Stomach smooth muscle (tissue), 2 donors: ENCODE results near the gene SLC38A10.
"Not testable (repeated sequence)": the region's sequence is repeated elsewhere in the genome, so short reads cannot be mapped to it uniquely, and the experiment has no call there.

ENCODE experiments used
- H3K27ac ChIP-seq: one replicate; pipeline ENCODE4 v1.7.0; 2013; ENCODE audit warnings: mild to moderate bottlenecking, low read length, inconsistent platforms
- H3K27me3 ChIP-seq, 2 donors: one replicate each; pipeline ENCODE4 v1.7.0; 2013; ENCODE audit warnings: low read length in 2 of 2; ENCODE audit not compliant: insufficient read depth in 2 of 2, control insufficient read depth in 1 of 2
- H3K36me3 ChIP-seq, 2 donors: one replicate each; pipeline ENCODE4 v1.7.0; 2013; ENCODE audit warnings: low read length in 2 of 2; ENCODE audit not compliant: control insufficient read depth in 2 of 2, insufficient read depth in 2 of 2
- H3K4me1 ChIP-seq: one replicate; pipeline ENCODE4 v1.7.0; 2013; ENCODE audit warnings: low read length; ENCODE audit not compliant: control insufficient read depth, insufficient read depth
- H3K4me3 ChIP-seq, 2 donors: one replicate each; pipeline ENCODE4 v1.7.0; 2013; ENCODE audit warnings: low read length in 2 of 2
- H3K9ac ChIP-seq, 2 donors: one replicate each; pipeline ENCODE4 v1.7.0; 2013; ENCODE audit warnings: low read length in 2 of 2, mild to moderate bottlenecking in 1 of 2
- H3K9me3 ChIP-seq, 2 donors: one replicate each; pipeline ENCODE4 v1.7.0; 2013; ENCODE audit warnings: low read length in 2 of 2; ENCODE audit not compliant: control insufficient read depth in 2 of 2
- donor health status: healthy.
- donor health status: Pancreatic carcinoma.

Gene SLC38A10

DNA sequence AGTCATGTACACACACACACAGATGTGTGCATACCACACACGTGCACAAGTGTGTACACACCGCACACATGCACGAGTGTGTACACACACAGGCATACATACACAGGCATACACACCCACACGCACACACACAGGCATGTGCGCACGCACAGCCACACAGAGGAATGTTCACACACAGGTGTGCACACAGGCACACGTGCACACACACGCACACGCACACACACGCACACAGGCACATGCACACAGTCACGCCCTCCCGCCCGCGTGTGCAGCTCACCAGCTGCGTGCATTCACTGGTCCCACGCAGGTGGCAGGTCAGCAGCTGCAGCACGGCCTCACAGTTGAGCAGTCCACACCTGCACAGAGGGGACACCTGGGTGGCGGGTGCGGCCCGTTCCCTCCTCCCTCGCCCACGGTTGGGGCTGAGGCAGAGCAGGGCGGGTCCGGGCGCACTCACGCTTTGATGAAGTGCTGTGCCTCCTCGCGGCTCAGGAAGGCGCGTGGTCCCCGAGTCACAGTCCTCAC, 63.9 kb downstream of the SLC38A10 start:
- peaks cover 5% of the 10 kb centered on the region for H3K4me1 ChIP-seq
- H3K9ac ChIP-seq = no peak overlapping the region
- no peak overlapping the region for H3K27ac ChIP-seq
- no peaks in the 10 kb centered on the region for H3K27me3 ChIP-seq
- no peaks in the 10 kb centered on the region for H3K9me3 ChIP-seq
- H3K4me3 ChIP-seq = no peak overlapping the region
- peaks cover 4 to 17% of the 10 kb centered on the region in 2 donors for H3K36me3 ChIP-seq

DNA sequence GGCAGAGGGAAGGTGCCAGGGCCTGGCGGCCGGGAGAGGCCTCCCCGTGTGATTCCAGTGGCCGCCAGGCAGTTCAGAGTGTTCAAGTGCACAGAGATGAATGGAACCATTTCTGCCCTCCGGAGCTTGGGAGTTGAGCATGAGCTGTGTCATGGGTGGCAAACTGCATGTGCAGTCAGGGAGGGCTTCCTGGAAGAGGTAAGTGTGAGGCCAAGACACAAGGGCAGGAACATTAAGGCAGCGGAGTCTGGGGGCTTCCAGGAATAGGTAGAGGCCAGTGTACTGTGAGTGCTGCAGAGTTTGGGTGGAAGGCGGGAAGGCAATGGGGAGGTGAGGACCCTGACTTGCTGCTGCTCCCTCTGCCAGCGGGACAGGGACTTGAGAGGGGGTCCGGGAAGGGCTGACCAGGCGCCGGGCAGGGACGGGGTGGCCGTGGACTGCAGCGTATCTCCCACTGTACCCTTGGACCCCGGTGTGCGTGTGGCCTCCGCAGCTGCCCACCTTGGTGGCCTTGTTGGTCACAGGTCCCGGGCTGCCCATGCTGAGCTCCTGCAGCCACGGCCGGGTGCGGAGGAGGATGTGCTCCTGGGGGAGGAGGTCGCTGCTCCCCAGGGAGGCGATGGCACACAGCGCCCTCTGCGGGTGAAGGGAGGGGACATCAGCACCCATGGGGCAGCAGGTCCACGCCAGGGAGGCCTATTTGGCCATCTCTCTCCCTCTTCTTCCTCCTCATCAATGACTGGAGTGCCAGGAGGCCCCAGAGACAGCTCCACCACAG, 64.9 kb downstream of the SLC38A10 start:
- no peaks in the 10 kb centered on the region for H3K4me1 ChIP-seq
- no peak overlapping the region for H3K27ac ChIP-seq
- H3K36me3 ChIP-seq = peaks cover 4 to 17% of the 10 kb centered on the region in 2 donors
- no peak overlapping the region for H3K9ac ChIP-seq
- no peaks in the 10 kb centered on the region for H3K27me3 ChIP-seq
- H3K9me3 ChIP-seq = no peaks in the 10 kb centered on the region
- no peak overlapping the region for H3K4me3 ChIP-seq

DNA sequence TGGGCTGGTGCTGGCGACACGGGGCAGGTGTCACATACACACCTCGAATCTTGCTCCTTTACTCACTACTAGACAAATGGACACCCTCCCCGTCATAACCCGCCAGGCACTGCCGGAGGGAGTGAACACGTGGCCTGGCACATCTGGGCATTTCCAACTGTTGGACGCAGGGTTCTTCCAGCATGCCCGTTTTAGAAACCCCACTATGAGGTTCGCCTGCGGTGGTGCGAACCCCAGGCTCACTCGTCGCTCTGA, 65.5 kb downstream of the SLC38A10 start:
- Histone ChIP-seq H3K36me3 (peaks cover 4 to 17% of the 10 kb centered on the region in 2 donors), H3K4me3 (no peak overlapping the region), H3K27ac (no peak overlapping the region), H3K9ac (no peak overlapping the region), H3K27me3 (no peaks in the 10 kb centered on the region), H3K9me3 (no peaks in the 10 kb centered on the region), H3K4me1 (no peaks in the 10 kb centered on the region)

DNA sequence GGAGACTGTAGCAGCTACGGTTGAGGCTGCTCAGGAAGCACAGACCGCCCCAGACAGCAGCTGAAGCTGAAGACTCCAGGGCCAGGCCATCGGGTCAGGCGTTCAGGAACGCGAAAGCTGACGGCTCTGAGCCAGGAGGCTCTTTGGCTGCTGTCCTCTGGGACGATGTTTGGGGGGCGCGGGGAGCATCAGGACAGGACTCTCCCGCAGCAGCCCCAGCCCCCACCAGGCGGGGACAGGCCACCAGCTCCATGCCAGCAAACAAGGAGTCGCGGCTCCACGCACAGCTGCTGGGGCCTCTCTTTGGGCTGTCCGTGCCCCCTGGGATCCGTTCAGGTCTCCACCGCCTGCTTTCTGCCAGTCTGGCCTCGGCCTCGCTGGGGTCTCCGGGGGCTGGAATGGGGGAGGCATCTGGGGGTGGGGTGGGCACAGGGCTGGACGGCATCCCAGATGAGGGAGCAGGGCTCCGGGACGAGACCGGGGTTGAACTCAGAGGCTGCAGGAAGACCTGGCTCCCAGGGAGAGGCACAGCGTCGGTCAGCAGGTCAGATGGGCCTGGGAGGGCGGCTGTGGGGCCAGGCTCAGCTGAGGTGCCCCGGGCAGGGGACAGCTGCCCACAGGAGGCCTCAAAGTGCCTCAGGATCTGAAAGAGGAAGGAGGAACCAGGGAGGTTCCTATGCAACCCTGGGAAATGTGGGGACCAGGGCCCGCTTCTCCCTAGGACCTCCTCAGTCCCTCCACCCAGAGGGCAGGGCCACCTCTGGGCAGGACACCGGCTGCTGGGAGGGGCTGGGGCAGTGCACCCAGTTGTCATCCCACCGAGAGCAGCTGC, 66.1 kb downstream of the SLC38A10 start:
- no peak overlapping the region for H3K4me3 ChIP-seq
- no peaks in the 10 kb centered on the region for H3K9me3 ChIP-seq
- H3K4me1 ChIP-seq = no peaks in the 10 kb centered on the region
- no peak overlapping the region for H3K27ac ChIP-seq
- H3K9ac ChIP-seq = no peak overlapping the region
- H3K27me3 ChIP-seq = no peaks in the 10 kb centered on the region
- peaks cover 4 to 17% of the 10 kb centered on the region in 2 donors for H3K36me3 ChIP-seq

DNA sequence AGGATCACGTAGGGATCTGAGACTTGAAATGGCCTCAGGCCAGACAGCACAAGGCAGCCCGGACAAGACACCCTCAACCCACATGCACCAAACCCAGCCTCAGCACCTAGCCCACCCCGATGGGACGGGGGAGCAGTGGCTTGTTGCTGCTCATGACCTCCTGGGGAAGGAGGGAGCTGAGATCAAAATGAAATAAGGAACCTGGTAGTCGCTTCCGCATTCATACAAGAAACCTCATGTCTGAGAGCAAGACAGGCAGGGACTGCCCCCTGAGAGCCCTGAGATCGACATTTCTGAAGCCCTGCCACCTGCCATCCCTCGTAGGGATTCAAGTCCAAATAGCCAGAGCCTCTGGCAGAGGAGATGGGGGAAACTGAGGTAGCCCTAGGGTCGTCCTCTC, 66.7 kb downstream of the SLC38A10 start:
- no peaks in the 10 kb centered on the region for H3K9me3 ChIP-seq
- H3K4me1 ChIP-seq = peaks cover 4% of the 10 kb centered on the region
- peaks cover 4 to 17% of the 10 kb centered on the region in 2 donors for H3K36me3 ChIP-seq
- H3K9ac ChIP-seq = no peak overlapping the region
- no peaks in the 10 kb centered on the region for H3K27me3 ChIP-seq
- no peak overlapping the region for H3K27ac ChIP-seq
- H3K4me3 ChIP-seq = no peak overlapping the region

DNA sequence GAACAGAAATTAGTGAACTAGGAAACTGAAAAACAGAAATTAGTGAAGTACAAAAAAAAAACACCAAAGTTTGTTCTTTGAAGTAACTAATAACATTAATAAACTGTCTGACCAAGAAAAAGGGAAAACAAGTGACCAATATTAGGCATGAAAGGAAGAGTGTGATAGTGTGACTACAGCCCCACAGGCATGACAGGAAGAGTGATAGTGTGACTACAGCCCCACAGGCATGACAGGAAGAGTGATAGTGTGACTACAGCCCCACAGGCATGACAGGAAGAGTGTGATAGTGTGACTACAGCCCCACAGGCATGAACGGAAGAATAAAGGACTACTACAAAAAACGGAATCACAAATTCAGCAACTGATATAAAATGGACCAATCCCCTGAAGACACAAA, 67.5 kb downstream of the SLC38A10 start:
- H3K36me3 ChIP-seq = peaks cover 4 to 17% of the 10 kb centered on the region in 2 donors
- H3K4me1 ChIP-seq, H3K27ac ChIP-seq, H3K9ac ChIP-seq, H3K27me3 ChIP-seq, H3K4me3 ChIP-seq, H3K9me3 ChIP-seq: not testable (repeated sequence)

DNA sequence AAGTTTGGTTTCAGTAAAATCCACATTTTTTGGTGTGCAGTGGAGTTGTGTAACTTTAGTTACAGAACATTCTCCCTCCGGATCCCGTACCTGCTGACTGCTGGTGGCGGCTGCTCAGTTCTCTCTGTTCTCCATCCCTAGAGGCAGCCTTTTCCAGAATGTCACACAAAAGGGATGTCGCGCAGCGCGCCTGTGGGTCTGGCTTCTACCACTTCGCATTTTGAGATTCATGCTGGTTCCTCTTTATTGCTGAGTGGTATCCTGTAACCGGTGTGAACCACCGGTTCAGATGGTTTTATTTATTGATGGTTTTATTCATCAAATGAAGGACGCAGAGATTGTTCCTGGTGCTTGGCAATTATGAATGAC, 71.4 kb downstream of the SLC38A10 start:
- Histone ChIP-seq H3K4me3 (peak overlapping the region; percentile 62 to 75), H3K9me3 (no peaks in the 10 kb centered on the region), H3K36me3 (peaks cover 0 to 4% of the 10 kb centered on the region in 2 donors), H3K27me3 (no peaks in the 10 kb centered on the region), H3K4me1 (peaks cover 23% of the 10 kb centered on the region), H3K27ac (no peak overlapping the region), H3K9ac (peak overlapping the region; percentile 2 to 59)

DNA sequence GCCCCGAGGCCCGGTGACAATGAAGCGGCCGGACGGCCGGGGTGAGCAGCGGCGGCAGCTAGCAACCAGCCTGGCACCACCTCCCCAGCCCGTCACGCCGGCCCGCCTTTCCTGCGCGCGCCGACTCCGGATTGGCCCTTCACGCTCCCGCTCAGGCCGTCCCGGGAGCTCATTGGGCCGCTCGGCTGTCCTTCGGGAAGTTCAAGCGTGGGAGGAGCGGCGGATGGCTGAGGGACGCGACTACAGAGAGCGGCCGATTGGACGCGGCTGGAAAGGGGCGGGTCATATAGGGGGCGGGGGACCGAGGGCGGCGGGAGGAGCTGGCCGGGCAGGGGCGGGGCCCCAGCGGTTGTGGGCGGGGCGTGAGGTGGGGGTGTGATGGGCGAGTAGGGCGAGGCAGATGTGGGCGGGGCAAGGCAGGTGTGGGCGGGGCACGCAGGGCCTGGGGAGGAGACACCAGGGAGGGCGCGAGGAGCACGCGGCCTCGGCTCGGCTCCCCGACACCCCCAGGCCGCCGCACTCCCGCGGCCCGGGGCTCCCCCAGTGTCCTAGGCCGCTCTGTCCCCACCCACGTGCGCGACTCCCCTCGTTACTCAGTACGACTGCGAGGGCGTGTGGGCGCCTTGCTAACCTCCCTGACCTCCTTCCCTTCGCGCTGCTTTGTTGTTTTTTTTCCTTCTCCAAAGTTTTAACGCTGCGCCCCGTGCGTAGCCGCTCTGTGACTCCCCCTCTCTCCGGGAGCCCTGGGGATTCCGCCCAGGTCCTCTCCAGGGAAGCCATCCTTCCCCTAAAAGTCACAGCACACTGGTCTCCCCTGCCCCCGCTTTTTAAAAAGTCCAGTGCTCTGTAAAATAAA, 72.0 kb downstream of the SLC38A10 start, which contains the start of gene CEP131:
CEP131 (minus strand) TSS at position 60 of the 856 bp plus-strand sequence. CDS start 2,909 bp downstream, outside the sequence.
- Histone ChIP-seq H3K27ac (no peak within 1 kb of the TSS), H3K36me3 (peaks cover 0 to under 1% of the 10 kb centered on the region in 2 donors), H3K9ac (peak within 1 kb of the TSS; percentile 58 to 59), H3K4me3 (peak within 1 kb of the TSS; percentile 62 to 75), H3K4me1 (peaks cover 23% of the 10 kb centered on the region), H3K9me3 (no peaks in the 10 kb centered on the region), H3K27me3 (no peaks in the 10 kb centered on the region)

DNA sequence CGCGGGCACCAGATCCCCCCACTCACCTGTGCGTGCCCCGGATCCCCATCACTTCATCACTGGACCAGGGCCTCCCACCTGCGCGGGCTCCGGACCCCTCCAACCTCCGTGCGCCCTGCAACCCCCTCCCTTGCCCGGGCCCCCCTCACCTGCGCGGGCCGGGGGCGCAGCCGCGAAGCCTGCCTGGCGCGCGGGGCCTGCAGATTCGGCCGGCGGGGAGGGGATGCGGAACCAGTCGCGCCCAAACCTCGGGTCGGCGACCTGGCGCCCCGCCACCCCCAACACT, 72.5 kb downstream of the SLC38A10 start:
- no peak overlapping the region for H3K27ac ChIP-seq

DNA sequence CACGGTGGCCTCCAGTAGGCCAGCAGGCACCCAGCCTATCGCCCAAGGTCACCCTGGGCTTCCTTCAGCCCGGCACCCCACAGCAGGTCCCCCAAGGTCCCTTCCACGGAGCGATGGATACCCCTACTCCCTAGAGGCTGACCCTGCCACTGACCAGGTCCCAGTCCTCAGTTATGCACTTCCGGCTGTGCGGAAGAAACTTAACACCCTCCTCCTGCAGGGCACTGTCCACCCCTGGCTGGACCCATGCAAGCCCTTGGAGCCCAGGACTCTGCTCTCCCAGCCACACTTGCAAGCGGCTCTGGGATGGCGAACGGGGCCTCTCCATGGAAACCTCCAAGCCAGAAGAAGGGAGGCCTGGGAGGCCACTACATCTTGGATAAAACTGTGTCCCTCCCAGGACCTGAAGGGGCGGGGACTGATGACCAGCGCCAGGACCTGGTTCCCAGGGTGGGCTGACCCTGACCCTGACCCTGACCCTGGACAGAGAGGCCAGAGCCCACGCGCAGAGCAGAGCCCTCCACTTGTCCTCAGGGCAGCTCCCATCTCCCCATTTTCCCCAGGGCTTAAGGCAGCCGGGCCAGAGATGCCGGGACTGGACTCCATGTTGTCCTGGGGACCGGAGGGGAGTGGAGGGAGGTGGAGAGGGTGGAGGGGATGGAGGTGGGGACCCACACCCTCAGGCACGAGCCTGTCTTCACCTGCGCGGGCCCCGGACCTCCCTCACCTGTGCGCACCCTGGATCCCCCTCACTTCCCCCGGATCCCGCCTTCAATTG, 73.1 kb downstream of the SLC38A10 start:
- peak overlapping the region; percentile 54 to 75 for H3K4me3 ChIP-seq
- no peaks in the 10 kb centered on the region for H3K36me3 ChIP-seq
- peaks cover 23% of the 10 kb centered on the region for H3K4me1 ChIP-seq
- H3K27ac ChIP-seq = no peak overlapping the region
- peak overlapping the region; percentile 57 to 58 for H3K9ac ChIP-seq
- no peaks in the 10 kb centered on the region for H3K27me3 ChIP-seq
- H3K9me3 ChIP-seq = no peaks in the 10 kb centered on the region

More for the DNA sequence above, 72.5 kb downstream of the SLC38A10 start:
- no peaks in the 10 kb centered on the region for H3K9me3 ChIP-seq
- H3K27me3 ChIP-seq = no peaks in the 10 kb centered on the region
- peak overlapping the region; percentile 57 to 58 for H3K9ac ChIP-seq
- H3K4me3 ChIP-seq = peak overlapping the region; percentile 54 to 75
- H3K36me3 ChIP-seq = no peaks in the 10 kb centered on the region
- peaks cover 23% of the 10 kb centered on the region for H3K4me1 ChIP-seq
